Measurements from ENCODE around the gene PDE2A. TPM values are rescaled to one million over a fixed set of nuclear protein-coding genes. Genes with fewer than 3 reads are reported as not detected.

Gene PDE2A
- total RNA-seq, 1 donor from 2014 or later: not detected

DNA sequence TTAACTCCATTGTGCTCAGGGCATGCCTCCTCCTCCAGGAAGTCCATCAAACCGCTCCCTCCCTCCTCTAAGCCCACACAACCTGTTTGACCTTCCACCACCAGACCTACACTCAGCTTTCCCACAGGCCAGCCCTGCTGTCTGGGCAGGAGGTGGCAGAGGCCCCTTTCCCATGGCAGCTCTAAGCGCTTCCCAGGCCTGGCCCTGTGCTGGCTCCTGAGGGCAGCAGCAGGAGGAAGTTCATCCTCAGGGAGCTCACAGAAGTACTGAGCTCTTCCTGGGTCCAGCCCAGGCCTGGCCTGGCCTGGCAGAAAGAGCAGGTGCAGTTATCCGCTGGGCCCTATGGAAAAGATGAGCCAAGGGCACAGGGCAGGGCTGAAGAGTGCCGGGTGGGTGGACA, 46.6 kb upstream of the PDE2A start:
- peak overlapping the region; percentile 92 for H3K27ac Mint-ChIP-seq (ENCODE audit: unreplicated experiment)
- peak overlapping the region; percentile 82 for H3K4me3 Mint-ChIP-seq (ENCODE audit: unreplicated experiment)
- TF ChIP-seq CTCF (IDR thresholded peaks at IDR 0.05): no peak

GRCh38 chr11:72720047-72720446, 45.8 kb upstream of the PDE2A start:
- TF ChIP-seq CTCF (IDR thresholded peaks at IDR 0.05): no peak
- H3K36me3 Mint-ChIP-seq (ENCODE audit: unreplicated experiment): peaks cover 1% of the 10 kb centered on the region

More for the DNA sequence above, 46.6 kb upstream of the PDE2A start:
- no peak for DNase-seq (ENCODE audit: extremely low spot score, unreplicated experiment)
- H3K4me1 Mint-ChIP-seq (ENCODE audit: unreplicated experiment): peaks cover 44% of the 10 kb centered on the region
- no peaks in the 10 kb centered on the region for H3K27me3 Mint-ChIP-seq (ENCODE audit: unreplicated experiment)
- no peaks in the 10 kb centered on the region for H3K9me3 Mint-ChIP-seq (ENCODE audit: unreplicated experiment)
- peaks cover 1% of the 10 kb centered on the region for H3K36me3 Mint-ChIP-seq (ENCODE audit: unreplicated experiment)

GRCh38 chr11:72719551-72719950, 45.3 kb upstream of the PDE2A start:
- Mint-ChIP-seq H3K36me3 (ENCODE audit: unreplicated experiment) (peaks cover 1% of the 10 kb centered on the region), H3K27ac (ENCODE audit: unreplicated experiment) (peak overlapping the region; percentile 49), H3K4me1 (ENCODE audit: unreplicated experiment) (peaks cover 39% of the 10 kb centered on the region), H3K4me3 (ENCODE audit: unreplicated experiment) (no peak overlapping the region), H3K27me3 (ENCODE audit: unreplicated experiment) (no peaks in the 10 kb centered on the region), H3K9me3 (ENCODE audit: unreplicated experiment) (no peaks in the 10 kb centered on the region)
- DNase-seq (ENCODE audit: extremely low spot score, unreplicated experiment): no peak
- TF ChIP-seq CTCF (IDR thresholded peaks at IDR 0.05): no peak

More at GRCh38 chr11:72720047-72720446, 45.8 kb upstream of the PDE2A start:
- no peak for DNase-seq (ENCODE audit: extremely low spot score, unreplicated experiment)
- peak overlapping the region; percentile 82 for H3K4me3 Mint-ChIP-seq (ENCODE audit: unreplicated experiment)
- H3K27ac Mint-ChIP-seq (ENCODE audit: unreplicated experiment): peak overlapping the region; percentile 49
- H3K9me3 Mint-ChIP-seq (ENCODE audit: unreplicated experiment): no peaks in the 10 kb centered on the region
- no peaks in the 10 kb centered on the region for H3K27me3 Mint-ChIP-seq (ENCODE audit: unreplicated experiment)
- H3K4me1 Mint-ChIP-seq (ENCODE audit: unreplicated experiment): peaks cover 39% of the 10 kb centered on the region

- no peak overlapping the region for H3K27ac Mint-ChIP-seq (ENCODE audit: unreplicated experiment)
- no peak overlapping the region for H3K4me3 Mint-ChIP-seq (ENCODE audit: unreplicated experiment)
- no peak for TF ChIP-seq CTCF (IDR thresholded peaks at IDR 0.05)
- H3K36me3 Mint-ChIP-seq (ENCODE audit: unreplicated experiment): peaks cover 1% of the 10 kb centered on the region
- H3K4me1 Mint-ChIP-seq (ENCODE audit: unreplicated experiment): peaks cover 39% of the 10 kb centered on the region
- H3K9me3 Mint-ChIP-seq (ENCODE audit: unreplicated experiment): no peaks in the 10 kb centered on the region
- DNase-seq (ENCODE audit: extremely low spot score, unreplicated experiment): no peak
- no peaks in the 10 kb centered on the region for H3K27me3 Mint-ChIP-seq (ENCODE audit: unreplicated experiment)
These were observed 44.9 kb upstream of the PDE2A start for GRCh38 chr11:72719144-72719543.

- no peak overlapping the region for H3K4me3 Mint-ChIP-seq (ENCODE audit: unreplicated experiment)
- peaks cover 1% of the 10 kb centered on the region for H3K36me3 Mint-ChIP-seq (ENCODE audit: unreplicated experiment)
- H3K9me3 Mint-ChIP-seq (ENCODE audit: unreplicated experiment): no peaks in the 10 kb centered on the region
- DNase-seq (ENCODE audit: extremely low spot score, unreplicated experiment): no peak
- H3K27ac Mint-ChIP-seq (ENCODE audit: unreplicated experiment): no peak overlapping the region
- H3K27me3 Mint-ChIP-seq (ENCODE audit: unreplicated experiment): no peaks in the 10 kb centered on the region
- H3K4me1 Mint-ChIP-seq (ENCODE audit: unreplicated experiment): peaks cover 39% of the 10 kb centered on the region
- no peak for TF ChIP-seq CTCF (IDR thresholded peaks at IDR 0.05)
These were observed 43.9 kb upstream of the PDE2A start for GRCh38 chr11:72718101-72718501.
